HCT116 (cell line): ENCODE results near the gene TERT. TPM values are rescaled to one million over a fixed set of nuclear protein-coding genes. Genes with fewer than 3 reads are reported as not detected.

Experiments used
- ATAC-seq: fragments of 200-7000 bp; cut with Tn5 transposase; 2 replicates; pipeline ENCODE4 v1.9.1; 2020; ENCODE audit warnings: mild to moderate bottlenecking, moderate library complexity
- BruUV-seq: library from RNA; stranded (reverse); fragments of 400-500 nt; replicated peaks from 2 replicates; lab custom pipeline; 2021; lab: Mats Ljungman, UMichigan
- CTCF ChIA-PET: fragments of 300-600 bp; sonication (Branson Sonifier 250); formaldehyde crosslinking; loops from one replicate; lab custom pipeline; 2021; ENCODE audit warnings: antibody characterized with exemption; lab: Charles Lee
- POLR2A ChIA-PET: fragments of 300-600, 350-600 bp; sonication (Branson Sonifier 250); formaldehyde crosslinking; loops from one replicate; lab custom pipeline; 2021; ENCODE audit warnings: antibody characterized with exemption; lab: Charles Lee
- RAD21 ChIA-PET, 2 experiments: fragments of 300-600 bp; sonication (Branson Sonifier 250); formaldehyde crosslinking; loops; one replicate each; lab custom pipeline; 2023; ENCODE audit warnings: low total read pairs in 2 of 2; ENCODE audit not compliant: uncharacterized antibody in 2 of 2, unreplicated experiment in 2 of 2, low non-redundant PET in 1 of 2; lab: Charles Lee
- DNase-seq: peaks from one replicate; pipeline ENCODE4 v3.0.0-alpha.2; 2010; ENCODE audit warnings: low read depth, low spot score
- H2AFZ ChIP-seq: fragments of 200-600 bp; shearing (Covaris generic), sonication (generic); 2 replicates; pipeline ENCODE4 v1.6.1; 2017; ENCODE audit warnings: low read depth, mixed run types, mixed read lengths, antibody characterized with exemption, low read length; ENCODE audit not compliant: poor library complexity, severe bottlenecking
- H3K27ac ChIP-seq: 2 replicates; pipeline ENCODE4 v1.5.1; 2012; ENCODE audit warnings: low read depth, low read length
- H3K27me3 ChIP-seq: fragments of 200-600 bp; sonication (generic); 2 replicates; pipeline ENCODE4 v1.6.1; 2016; ENCODE audit warnings: mixed run types, low read length, mixed read lengths; ENCODE audit not compliant: insufficient read depth
- H3K36me3 ChIP-seq, 2 experiments: fragments of 200-500 bp in 1 of 2; fragments of 200-600 bp in 1 of 2; sonication (Bioruptor generic) in 1 of 2; sonication (generic) in 1 of 2; 2 replicates each; pipeline versions ENCODE4 v1.5.1 to v1.6.1; 2014 to 2016; ENCODE audit warnings: low read length in 2 of 2, inconsistent platforms in 1 of 2, mixed read lengths in 1 of 2, mixed run types in 1 of 2; ENCODE audit not compliant: insufficient read depth in 2 of 2, control insufficient read depth in 1 of 2
- H3K4me1 ChIP-seq, 2 experiments: fragments of 200-600 bp in 1 of 2; sonication (generic) in 1 of 2; 2 replicates each; pipeline versions ENCODE4 v1.5.1 to v1.6.1; 2012 to 2017; ENCODE audit warnings: low read length in 2 of 2, inconsistent platforms in 1 of 2, mild to moderate bottlenecking in 1 of 2, mixed read lengths in 1 of 2, mixed run types in 1 of 2, moderate library complexity in 1 of 2; ENCODE audit not compliant: insufficient read depth in 2 of 2, control insufficient read depth in 1 of 2
- H3K4me2 ChIP-seq: fragments of 200-600 bp; sonication (generic); 2 replicates; pipeline ENCODE4 v1.6.1; 2017; ENCODE audit warnings: mixed run types, low read length, mixed read lengths
- H3K4me3 ChIP-seq, 2 experiments: fragments of 200-600 bp in 1 of 2; sonication (generic) in 1 of 2; replicated peaks in 1 of 2; 2 replicates each; pipeline ENCODE4 v1.5.1; 2011 to 2016; ENCODE audit warnings: low read length in 2 of 2, control low read depth in 1 of 2, low read depth in 1 of 2, mild to moderate bottlenecking in 1 of 2, mixed read lengths in 1 of 2, mixed run types in 1 of 2
- H3K79me2 ChIP-seq: fragments of 200-600 bp; sonication (generic); 2 replicates; pipeline ENCODE4 v1.6.1; 2017; ENCODE audit warnings: mild to moderate bottlenecking, mixed run types, low read length, moderate library complexity, mixed read lengths; ENCODE audit not compliant: insufficient read depth
- H3K9ac ChIP-seq: fragments of 200-600 bp; sonication (generic); 2 replicates; pipeline ENCODE4 v1.6.1; 2016; ENCODE audit warnings: low read length, mixed read lengths
- H3K9me2 ChIP-seq: fragments of 200-600 bp; sonication (generic), shearing (Covaris generic); 2 replicates; pipeline ENCODE4 v1.6.1; 2017; ENCODE audit warnings: mixed run types, mild to moderate bottlenecking, moderate library complexity; ENCODE audit not compliant: insufficient read depth
- H3K9me3 ChIP-seq, 2 experiments: fragments of 200-500 bp in 1 of 2; fragments of 200-600 bp in 1 of 2; sonication (Bioruptor generic) in 1 of 2; sonication (generic) in 1 of 2; 2 replicates each; pipeline ENCODE4 v1.6.1; 2014 to 2017; ENCODE audit warnings: low read length in 2 of 2, mixed read lengths in 2 of 2, inconsistent platforms in 1 of 2, low read depth in 1 of 2, mild to moderate bottlenecking in 1 of 2, mixed run types in 1 of 2, moderate library complexity in 1 of 2; ENCODE audit not compliant: control insufficient read depth in 1 of 2, insufficient read depth in 1 of 2
- H4K20me1 ChIP-seq: fragments of 200-600 bp; sonication (generic), shearing (Covaris generic); 2 replicates; pipeline ENCODE4 v1.6.1; 2017; ENCODE audit warnings: mixed run types, mild to moderate bottlenecking, moderate library complexity; ENCODE audit not compliant: insufficient read depth
- CBX3 ChIP-seq: IDR thresholded peaks from 2 replicates; pipeline ENCODE4 v1.6.1; 2012; ENCODE audit warnings: low read depth
- CEBPB ChIP-seq: IDR thresholded peaks from 2 replicates; pipeline ENCODE4 v1.6.1; 2012; ENCODE audit warnings: low read depth
- EGR1 ChIP-seq: IDR thresholded peaks from 2 replicates; pipeline ENCODE4 v1.6.1; 2012; ENCODE audit warnings: low read depth
- ELF1 ChIP-seq: IDR thresholded peaks from 2 replicates; pipeline ENCODE4 v1.6.1; 2012; ENCODE audit warnings: low read depth, borderline replicate concordance
- EZH2phosphoT487 ChIP-seq: fragments of 200-600 bp; IDR thresholded peaks from 2 replicates; pipeline ENCODE4 v1.6.1; 2018; ENCODE audit warnings: antibody characterized with exemption, borderline replicate concordance
- FOSL1 ChIP-seq: IDR thresholded peaks from 2 replicates; pipeline ENCODE4 v1.6.1; 2012; ENCODE audit warnings: low read depth
- JUND ChIP-seq: IDR thresholded peaks from 2 replicates; pipeline ENCODE4 v1.6.1; 2012
- POLR2A ChIP-seq: IDR thresholded peaks from 2 replicates; pipeline ENCODE4 v1.7.0; 2011; ENCODE audit warnings: borderline replicate concordance; ENCODE audit not compliant: insufficient read depth, insufficient read length; ENCODE audit errors: extremely low read depth
- POLR2AphosphoS5 ChIP-seq: IDR thresholded peaks from 2 replicates; pipeline ENCODE4 v1.6.1; 2011; ENCODE audit warnings: mild to moderate bottlenecking, low read depth, low read length, moderate library complexity
- SIN3A ChIP-seq: IDR thresholded peaks from 2 replicates; pipeline ENCODE4 v1.6.1; 2012; ENCODE audit warnings: low read depth
- SP1 ChIP-seq: IDR thresholded peaks from 2 replicates; pipeline ENCODE4 v1.6.1; 2012; ENCODE audit warnings: low read depth
- SRF ChIP-seq: IDR thresholded peaks from 2 replicates; pipeline ENCODE4 v1.6.1; 2012; ENCODE audit warnings: low read depth
- TCF7L2 ChIP-seq: IDR thresholded peaks from 2 replicates; pipeline ENCODE4 v1.7.0; 2011; ENCODE audit warnings: borderline replicate concordance, inconsistent platforms; ENCODE audit not compliant: insufficient read depth, insufficient read length; ENCODE audit errors: extremely low read depth
- YY1 ChIP-seq: IDR thresholded peaks from 2 replicates; pipeline ENCODE4 v1.6.1; 2011; ENCODE audit warnings: low read length, low read depth, moderate library complexity, mild to moderate bottlenecking; ENCODE audit not compliant: insufficient replicate concordance; ENCODE audit errors: extremely low read depth
- ZFX ChIP-seq: fragments of 450-650 bp; IDR thresholded peaks from 2 replicates; pipeline ENCODE4 v1.6.1; 2017
- ZNF274 ChIP-seq: fragments of 200-500 bp; sonication (Bioruptor generic); IDR thresholded peaks from 2 replicates; pipeline ENCODE4 v1.6.1; 2014; ENCODE audit warnings: mild to moderate bottlenecking, low read depth, low read length, inconsistent platforms
- intact Hi-C: fragments of 100-400 bp; cut with micrococcal nuclease; formaldehyde crosslinking; loops from 2 replicates; pipeline ENCODE4 v1.10.0; 2022
- total RNA-seq: library from RNA; stranded (reverse); gene quantifications from one replicate; pipeline ENCODE4 v1.2.1, GENCODE V29; 2021; ENCODE audit not compliant: unreplicated experiment
- TF ChIP-seq, protein P1 (sequence below): IDR thresholded peaks from 2 replicates; pipeline ENCODE4 v1.6.1; 2011; ENCODE audit warnings: mild to moderate bottlenecking, low read length, moderate library complexity; ENCODE audit not compliant: insufficient replicate concordance; ENCODE audit errors: extremely low read depth
- TF ChIP-seq, protein P2 (sequence below): IDR thresholded peaks from 2 replicates; pipeline ENCODE4 v1.6.1; 2012
- TF ChIP-seq, protein P3 (sequence below): IDR thresholded peaks from 2 replicates; pipeline ENCODE4 v1.6.1; 2012
- TF ChIP-seq, protein P4 (sequence below), 3 experiments: fragments of 200-600 bp in 1 of 3; sonication (generic) in 1 of 3; IDR thresholded peaks in 2 of 3; conservative IDR thresholded peaks in 1 of 3; 2 replicates each; pipeline ENCODE4 v1.5.1; 2012 to 2017; ENCODE audit warnings: low read depth in 2 of 3, low read length in 2 of 3, antibody characterized with exemption in 1 of 3, borderline replicate concordance in 1 of 3, control low read depth in 1 of 3, mild to moderate bottlenecking in 1 of 3, mixed read lengths in 1 of 3, mixed run types in 1 of 3, moderate library complexity in 1 of 3; ENCODE audit not compliant: insufficient read depth in 1 of 3

Gene TERT
- total RNA-seq, 1 experiment from 2014 or later = 6.9 TPM

DNA sequence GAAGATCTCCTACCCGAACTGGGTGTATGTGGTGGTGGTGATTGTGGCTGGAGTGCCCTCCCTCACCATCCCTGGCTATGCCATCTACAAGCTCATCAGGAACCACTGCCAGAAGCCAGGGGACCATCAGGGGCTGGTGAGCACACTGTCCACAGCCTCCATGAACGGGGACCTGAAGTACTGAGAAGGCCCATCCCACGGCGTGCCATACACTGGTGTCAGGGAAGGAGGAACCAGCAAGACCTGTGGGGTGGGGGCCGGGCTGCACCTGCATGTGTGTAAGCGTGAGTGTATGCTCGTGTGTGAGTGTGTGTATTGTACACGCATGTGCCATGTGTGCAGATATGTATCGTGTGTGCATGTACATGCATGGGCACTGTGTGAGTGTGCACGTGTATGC, 73.1 kb downstream of the TERT start:
- RAD21 ChIA-PET = no interaction called here
- H3K4me2 ChIP-seq = no peak overlapping the region
- TF ChIP-seq YY1 (no peak), POLR2A (no peak), ZNF274 (no peak), ELF1 (no peak), SIN3A (no peak), FOSL1 (no peak), EGR1 (no peak), SP1 (no peak), CBX3 (no peak), CEBPB (no peak), TCF7L2 (no peak), SRF (no peak), JUND (no peak), POLR2AphosphoS5 (no peak), ZFX (no peak), EZH2phosphoT487 (no peak)
- TF ChIP-seq, protein P1, sequence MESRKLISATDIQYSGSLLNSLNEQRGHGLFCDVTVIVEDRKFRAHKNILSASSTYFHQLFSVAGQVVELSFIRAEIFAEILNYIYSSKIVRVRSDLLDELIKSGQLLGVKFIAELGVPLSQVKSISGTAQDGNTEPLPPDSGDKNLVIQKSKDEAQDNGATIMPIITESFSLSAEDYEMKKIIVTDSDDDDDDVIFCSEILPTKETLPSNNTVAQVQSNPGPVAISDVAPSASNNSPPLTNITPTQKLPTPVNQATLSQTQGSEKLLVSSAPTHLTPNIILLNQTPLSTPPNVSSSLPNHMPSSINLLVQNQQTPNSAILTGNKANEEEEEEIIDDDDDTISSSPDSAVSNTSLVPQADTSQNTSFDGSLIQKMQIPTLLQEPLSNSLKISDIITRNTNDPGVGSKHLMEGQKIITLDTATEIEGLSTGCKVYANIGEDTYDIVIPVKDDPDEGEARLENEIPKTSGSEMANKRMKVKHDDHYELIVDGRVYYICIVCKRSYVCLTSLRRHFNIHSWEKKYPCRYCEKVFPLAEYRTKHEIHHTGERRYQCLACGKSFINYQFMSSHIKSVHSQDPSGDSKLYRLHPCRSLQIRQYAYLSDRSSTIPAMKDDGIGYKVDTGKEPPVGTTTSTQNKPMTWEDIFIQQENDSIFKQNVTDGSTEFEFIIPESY = no peak
- TF ChIP-seq, protein P2, sequence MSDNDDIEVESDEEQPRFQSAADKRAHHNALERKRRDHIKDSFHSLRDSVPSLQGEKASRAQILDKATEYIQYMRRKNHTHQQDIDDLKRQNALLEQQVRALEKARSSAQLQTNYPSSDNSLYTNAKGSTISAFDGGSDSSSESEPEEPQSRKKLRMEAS = no peak
- TF ChIP-seq, protein P3, sequence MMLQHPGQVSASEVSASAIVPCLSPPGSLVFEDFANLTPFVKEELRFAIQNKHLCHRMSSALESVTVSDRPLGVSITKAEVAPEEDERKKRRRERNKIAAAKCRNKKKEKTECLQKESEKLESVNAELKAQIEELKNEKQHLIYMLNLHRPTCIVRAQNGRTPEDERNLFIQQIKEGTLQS = no peak
- TF ChIP-seq, protein P4, sequence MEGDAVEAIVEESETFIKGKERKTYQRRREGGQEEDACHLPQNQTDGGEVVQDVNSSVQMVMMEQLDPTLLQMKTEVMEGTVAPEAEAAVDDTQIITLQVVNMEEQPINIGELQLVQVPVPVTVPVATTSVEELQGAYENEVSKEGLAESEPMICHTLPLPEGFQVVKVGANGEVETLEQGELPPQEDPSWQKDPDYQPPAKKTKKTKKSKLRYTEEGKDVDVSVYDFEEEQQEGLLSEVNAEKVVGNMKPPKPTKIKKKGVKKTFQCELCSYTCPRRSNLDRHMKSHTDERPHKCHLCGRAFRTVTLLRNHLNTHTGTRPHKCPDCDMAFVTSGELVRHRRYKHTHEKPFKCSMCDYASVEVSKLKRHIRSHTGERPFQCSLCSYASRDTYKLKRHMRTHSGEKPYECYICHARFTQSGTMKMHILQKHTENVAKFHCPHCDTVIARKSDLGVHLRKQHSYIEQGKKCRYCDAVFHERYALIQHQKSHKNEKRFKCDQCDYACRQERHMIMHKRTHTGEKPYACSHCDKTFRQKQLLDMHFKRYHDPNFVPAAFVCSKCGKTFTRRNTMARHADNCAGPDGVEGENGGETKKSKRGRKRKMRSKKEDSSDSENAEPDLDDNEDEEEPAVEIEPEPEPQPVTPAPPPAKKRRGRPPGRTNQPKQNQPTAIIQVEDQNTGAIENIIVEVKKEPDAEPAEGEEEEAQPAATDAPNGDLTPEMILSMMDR (IDR thresholded peaks at IDR 0.05 in 2 of 3, conservative IDR thresholded peaks at IDR 0.05 in 1 of 3; ENCODE audit: borderline replicate concordance in 1 of 3, insufficient read depth in 1 of 3, low read depth in 2 of 3, low read length in 2 of 3) = no peak
- TF ChIP-seq, all 23 proteins: peak for 0
- Histone ChIP-seq H3K79me2 (no peaks in the 10 kb centered on the region), H3K4me1 (peaks cover 0 to 5% of the 10 kb centered on the region in 2 experiments; a peak in 1 of 4 replicates), H3K27me3 (no peaks in the 10 kb centered on the region), H2AFZ (no peak overlapping the region), H3K9me2 (no peaks in the 10 kb centered on the region), H3K27ac (no peak overlapping the region), H3K9ac (no peak overlapping the region), H3K9me3 (no peaks in the 10 kb centered on the region), H4K20me1 (no peaks in the 10 kb centered on the region), H3K36me3 (no peaks in the 10 kb centered on the region), H3K4me3 (no peak overlapping the region)
- intact Hi-C loops = no loop called here
- no peak for DNase-seq
- POLR2A ChIA-PET = no interaction called here
- CTCF ChIA-PET = no interaction called here
- no peak for ATAC-seq
- no TSS peak for BruUV-seq
